T-helper 2 cell treated with Interferon-gamma antibody and Interleukin-4, amounts not matched to agents 5 μg/mL and 100 μg/mL, for 36 hours (primary cell): ENCODE results near the gene ZSCAN4.
A peak's percentile ranks its signal among the peaks of the same experiment; 100 is the strongest.

Source experiments
- DNase-seq: peaks from one replicate; pipeline ENCODE4 v3.0.0; 2021; ENCODE audit warnings: low spot score
- H3K27ac Mint-ChIP-seq: one replicate; pipeline ENCODE4 v1.8.0; 2021; ENCODE audit warnings: mild to moderate bottlenecking, mixed read lengths
- H3K27me3 Mint-ChIP-seq: one replicate; pipeline ENCODE4 v1.8.0; 2021; ENCODE audit warnings: low read depth, mixed read lengths
- H3K36me3 Mint-ChIP-seq: one replicate; pipeline ENCODE4 v1.8.0; 2021; ENCODE audit warnings: low read depth, mixed read lengths
- H3K4me1 Mint-ChIP-seq: one replicate; pipeline ENCODE4 v1.8.0; 2021; ENCODE audit warnings: low read depth, mixed read lengths
- H3K4me3 Mint-ChIP-seq: one replicate; pipeline ENCODE4 v1.8.0; 2022; ENCODE audit warnings: mild to moderate bottlenecking, moderate library complexity, mixed read lengths
- H3K9me3 Mint-ChIP-seq: one replicate; pipeline ENCODE4 v1.8.0; 2021; ENCODE audit warnings: mixed read lengths

Gene ZSCAN4

GRCh38 chr19:57656346-57656745 lies 12.4 kb upstream of the ZSCAN4 start:
- H3K36me3 Mint-ChIP-seq, result no peaks in the 10 kb centered on the region
- no peak overlapping the region for H3K27ac Mint-ChIP-seq
- no peak overlapping the region for H3K4me3 Mint-ChIP-seq
- H3K27me3 Mint-ChIP-seq, result no peaks in the 10 kb centered on the region
- DNase-seq, result no peak
- H3K4me1 Mint-ChIP-seq, result no peaks in the 10 kb centered on the region
- peaks cover 73% of the 10 kb centered on the region for H3K9me3 Mint-ChIP-seq

- DNase-seq, result no peak
- Mint-ChIP-seq H3K9me3 (peaks cover 16% of the 10 kb centered on the region), H3K36me3 (no peaks in the 10 kb centered on the region), H3K27me3 (peaks cover 9% of the 10 kb centered on the region), H3K4me1 (peaks cover 3% of the 10 kb centered on the region), H3K27ac (no peak overlapping the region), H3K4me3 (peak overlapping the region; percentile 80)
Measured at GRCh38 chr19:57664269-57665127, 4.2 kb upstream of the ZSCAN4 start.

- no peak for DNase-seq
- Mint-ChIP-seq H3K27me3 (peaks cover 9% of the 10 kb centered on the region), H3K4me1 (peaks cover 3% of the 10 kb centered on the region), H3K4me3 (no peak overlapping the region), H3K9me3 (peaks cover 11% of the 10 kb centered on the region), H3K36me3 (no peaks in the 10 kb centered on the region), H3K27ac (no peak overlapping the region)
Measured at GRCh38 chr19:57665261-57665806, 3.4 kb upstream of the ZSCAN4 start.

GRCh38 chr19:57667228-57667627 lies 1.5 kb upstream of the ZSCAN4 start:
- H3K27me3 Mint-ChIP-seq, result peaks cover 9% of the 10 kb centered on the region
- no peaks in the 10 kb centered on the region for H3K36me3 Mint-ChIP-seq
- DNase-seq, result no peak
- peaks cover 12% of the 10 kb centered on the region for H3K9me3 Mint-ChIP-seq
- H3K4me3 Mint-ChIP-seq, result no peak overlapping the region
- H3K4me1 Mint-ChIP-seq, result peaks cover 3% of the 10 kb centered on the region
- H3K27ac Mint-ChIP-seq, result no peak overlapping the region

GRCh38 chr19:57671124-57671895 lies 2.6 kb downstream of the ZSCAN4 start:
- no peaks in the 10 kb centered on the region for H3K4me1 Mint-ChIP-seq
- H3K9me3 Mint-ChIP-seq, result peaks cover 23% of the 10 kb centered on the region
- H3K36me3 Mint-ChIP-seq, result no peaks in the 10 kb centered on the region
- no peak overlapping the region for H3K4me3 Mint-ChIP-seq
- no peak for DNase-seq
- H3K27ac Mint-ChIP-seq, result no peak overlapping the region
- no peaks in the 10 kb centered on the region for H3K27me3 Mint-ChIP-seq

DNA sequence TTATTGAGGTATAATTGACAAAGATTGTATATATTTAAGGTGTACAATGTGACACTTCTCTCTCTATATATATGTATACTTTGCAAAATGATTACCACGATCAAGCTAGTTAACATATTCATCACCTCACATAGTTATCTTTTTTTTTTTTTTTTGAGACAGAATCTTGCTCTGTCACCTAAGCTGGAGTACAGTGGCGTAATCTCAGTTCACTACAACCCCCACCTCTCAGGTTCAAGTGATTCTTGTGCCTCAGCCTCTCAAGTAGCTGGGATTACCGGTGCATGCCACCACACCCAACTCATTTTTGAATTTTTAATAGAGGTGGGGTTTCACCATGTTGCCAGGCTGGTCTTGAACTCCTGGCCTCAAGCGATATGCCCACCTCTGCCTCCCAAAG lies 3.7 kb downstream of the ZSCAN4 start:
- Mint-ChIP-seq H3K4me1 (no peaks in the 10 kb centered on the region), H3K4me3 (no peak overlapping the region), H3K9me3 (peaks cover 26% of the 10 kb centered on the region), H3K36me3 (no peaks in the 10 kb centered on the region), H3K27me3 (no peaks in the 10 kb centered on the region), H3K27ac (no peak overlapping the region)
- no peak for DNase-seq

GRCh38 chr19:57675881-57676280 lies 7.1 kb downstream of the ZSCAN4 start:
- peaks cover 41% of the 10 kb centered on the region for H3K9me3 Mint-ChIP-seq
- no peak overlapping the region for H3K4me3 Mint-ChIP-seq
- no peak overlapping the region for H3K27ac Mint-ChIP-seq
- no peak for DNase-seq
- no peaks in the 10 kb centered on the region for H3K36me3 Mint-ChIP-seq
- H3K27me3 Mint-ChIP-seq, result no peaks in the 10 kb centered on the region
- no peaks in the 10 kb centered on the region for H3K4me1 Mint-ChIP-seq

- Mint-ChIP-seq H3K27ac (peak overlapping the region; percentile 86), H3K27me3 (no peaks in the 10 kb centered on the region), H3K4me1 (peaks cover 17% of the 10 kb centered on the region), H3K4me3 (peak overlapping the region; percentile 90), H3K36me3 (peaks cover 56% of the 10 kb centered on the region), H3K9me3 (peaks cover 77% of the 10 kb centered on the region)
- no peak for DNase-seq
Measured at GRCh38 chr19:57682226-57682766, 13.6 kb downstream of the ZSCAN4 start.

GRCh38 chr19:57686727-57687126 lies 18.0 kb downstream of the ZSCAN4 start:
- H3K27ac Mint-ChIP-seq, result no peak overlapping the region
- no peak overlapping the region for H3K4me3 Mint-ChIP-seq
- peaks cover 81% of the 10 kb centered on the region for H3K9me3 Mint-ChIP-seq
- H3K4me1 Mint-ChIP-seq, result peaks cover 15% of the 10 kb centered on the region
- DNase-seq, result no peak
- no peaks in the 10 kb centered on the region for H3K27me3 Mint-ChIP-seq
- peaks cover 90% of the 10 kb centered on the region for H3K36me3 Mint-ChIP-seq

GRCh38 chr19:57687363-57688010 lies 18.8 kb downstream of the ZSCAN4 start:
- peaks cover 11% of the 10 kb centered on the region for H3K4me1 Mint-ChIP-seq

GRCh38 chr19:57688011-57688763 lies 19.5 kb downstream of the ZSCAN4 start:
- DNase-seq, result no peak
- Mint-ChIP-seq H3K27me3 (no peaks in the 10 kb centered on the region), H3K4me1 (peaks cover 4% of the 10 kb centered on the region), H3K27ac (no peak overlapping the region), H3K36me3 (peaks cover 82% of the 10 kb centered on the region), H3K4me3 (no peak overlapping the region), H3K9me3 (peaks cover 76% of the 10 kb centered on the region)

More at GRCh38 chr19:57687363-57688010, 18.8 kb downstream of the ZSCAN4 start:
- DNase-seq, result no peak
- Mint-ChIP-seq H3K9me3 (peaks cover 77% of the 10 kb centered on the region), H3K36me3 (peaks cover 83% of the 10 kb centered on the region), H3K27ac (no peak overlapping the region), H3K27me3 (no peaks in the 10 kb centered on the region), H3K4me3 (no peak overlapping the region)

GRCh38 chr19:57689750-57690149 lies 21.0 kb downstream of the ZSCAN4 start:
- Mint-ChIP-seq H3K4me1 (no peaks in the 10 kb centered on the region), H3K36me3 (peaks cover 75% of the 10 kb centered on the region), H3K4me3 (no peak overlapping the region), H3K27me3 (no peaks in the 10 kb centered on the region), H3K27ac (no peak overlapping the region), H3K9me3 (peaks cover 75% of the 10 kb centered on the region)
- no peak for DNase-seq

DNA sequence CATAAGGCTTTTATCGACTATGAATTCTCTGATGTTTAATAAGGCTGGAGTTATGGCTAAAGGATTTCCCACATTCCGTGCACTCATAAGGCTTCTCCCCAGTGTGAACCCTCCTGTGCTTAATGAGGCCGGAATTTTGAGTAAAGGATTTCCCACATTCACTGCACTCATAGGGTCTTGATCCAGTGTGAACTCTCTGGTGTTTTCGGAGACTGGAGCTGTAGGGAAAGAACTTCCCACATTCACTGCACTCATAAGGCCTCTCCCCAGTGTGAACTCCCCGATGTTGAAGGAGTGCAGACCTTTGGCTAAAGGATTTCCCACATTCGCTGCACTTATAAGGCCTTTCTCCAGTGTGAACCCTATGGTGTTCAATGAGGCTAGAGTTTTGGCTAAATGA lies 32.9 kb downstream of the ZSCAN4 start:
- Mint-ChIP-seq H3K4me1 (no peaks in the 10 kb centered on the region), H3K4me3 (no peak overlapping the region), H3K9me3 (peaks cover 76% of the 10 kb centered on the region), H3K27me3 (no peaks in the 10 kb centered on the region), H3K36me3 (peaks cover 80% of the 10 kb centered on the region), H3K27ac (no peak overlapping the region)
- no peak for DNase-seq
